CD14-positive monocyte (primary cell): ENCODE measurements around the gene NUDT8. TPM values are rescaled to one million over a fixed set of nuclear protein-coding genes. Genes with fewer than 3 reads are reported as not detected.

ENCODE experiments used
- DNase-seq, 3 donors: peaks; one replicate each; pipeline ENCODE4 v3.0.0-alpha.2; 2011 to 2022
- H2AFZ ChIP-seq: 2 replicates; pipeline ENCODE4 v1.6.0; 2012; ENCODE audit warnings: mild to moderate bottlenecking, low read depth, low read length, inconsistent platforms; ENCODE audit not compliant: insufficient read depth, poor library complexity, severe bottlenecking
- H3K27ac ChIP-seq, 2 donors: 1 replicate in 1 of 2; 2 replicates in 1 of 2; pipeline ENCODE4 v1.5.1; 2012 to 2013; ENCODE audit warnings: low read length in 2 of 2, control low read depth in 1 of 2, inconsistent platforms in 1 of 2, low read depth in 1 of 2, mild to moderate bottlenecking in 1 of 2
- H3K27me3 ChIP-seq, 2 donors: one replicate each; pipeline versions ENCODE4 v1.6.0 to v1.6.1; 2011 to 2013; ENCODE audit warnings: low read length in 2 of 2; ENCODE audit not compliant: control insufficient read depth in 2 of 2, insufficient read depth in 2 of 2
- H3K36me3 ChIP-seq, 2 donors: replicated peaks in 1 of 2; 1 replicate in 1 of 2; 2 replicates in 1 of 2; pipeline versions ENCODE4 v1.5.1 to v1.6.1; 2012 to 2013; ENCODE audit warnings: low read length in 2 of 2, control low read depth in 1 of 2, inconsistent platforms in 1 of 2, mild to moderate bottlenecking in 1 of 2; ENCODE audit not compliant: insufficient read depth in 2 of 2, control insufficient read depth in 1 of 2
- H3K4me1 ChIP-seq, 2 donors: 1 replicate in 1 of 2; 2 replicates in 1 of 2; pipeline versions ENCODE4 v1.5.1 to v1.6.1; 2012 to 2013; ENCODE audit warnings: low read length in 2 of 2, control low read depth in 1 of 2, inconsistent platforms in 1 of 2, mild to moderate bottlenecking in 1 of 2, moderate library complexity in 1 of 2; ENCODE audit not compliant: insufficient read depth in 2 of 2, control insufficient read depth in 1 of 2
- H3K4me2 ChIP-seq: replicated peaks from 2 replicates; pipeline ENCODE3; 2012; ENCODE audit warnings: low read length, moderate library complexity, mild to moderate bottlenecking; ENCODE audit not compliant: poor library complexity, severe bottlenecking; ENCODE audit errors: extremely low read depth
- H3K4me3 ChIP-seq, 3 experiments: fragments of 200-600 bp in 1 of 3; sonication (generic) in 1 of 3; replicated peaks in 1 of 3; 1 replicate in 2 of 3; 2 replicates in 1 of 3; pipeline ENCODE4 v1.5.1; 2011 to 2013; ENCODE audit warnings: low read length in 3 of 3, mild to moderate bottlenecking in 3 of 3, control low read depth in 2 of 3, low read depth in 2 of 3, inconsistent platforms in 1 of 3, moderate library complexity in 1 of 3
- H3K79me2 ChIP-seq: 2 replicates; pipeline ENCODE4 v1.6.0; 2012; ENCODE audit warnings: mild to moderate bottlenecking, control low read depth, inconsistent platforms, low read length, moderate library complexity; ENCODE audit not compliant: insufficient read depth
- H3K9ac ChIP-seq: 2 replicates; pipeline ENCODE4 v1.6.0; 2017; ENCODE audit warnings: low read length, mild to moderate bottlenecking; ENCODE audit not compliant: insufficient read depth, poor library complexity, severe bottlenecking
- H3K9me3 ChIP-seq, 2 donors: replicated peaks in 1 of 2; 1 replicate in 1 of 2; 2 replicates in 1 of 2; pipeline versions ENCODE4 v1.5.1 to v1.6.1; 2012 to 2013; ENCODE audit warnings: low read length in 2 of 2, control low read depth in 1 of 2; ENCODE audit not compliant: control insufficient read depth in 1 of 2, insufficient read depth in 1 of 2
- H4K20me1 ChIP-seq: 2 replicates; pipeline ENCODE4 v1.6.0; 2012; ENCODE audit warnings: mild to moderate bottlenecking, low read length, control low read depth, moderate library complexity; ENCODE audit not compliant: insufficient read depth
- H3K27ac Mint-ChIP-seq, 7 donors: one replicate each; pipeline ENCODE4 v1.8.0; 2020; ENCODE audit warnings: mild to moderate bottlenecking in 7 of 7, mixed read lengths in 7 of 7, moderate library complexity in 6 of 7, inconsistent platforms in 2 of 7
- H3K27me3 Mint-ChIP-seq, 3 donors: one replicate each; pipeline ENCODE4 v1.8.0; 2021 to 2022; ENCODE audit warnings: low read depth in 3 of 3, mild to moderate bottlenecking in 3 of 3, mixed read lengths in 3 of 3, moderate library complexity in 3 of 3, inconsistent platforms in 1 of 3
- H3K36me3 Mint-ChIP-seq, 2 donors: one replicate each; pipeline ENCODE4 v1.8.0; 2020; ENCODE audit warnings: mixed read lengths in 2 of 2, inconsistent platforms in 1 of 2, mild to moderate bottlenecking in 1 of 2
- H3K4me1 Mint-ChIP-seq: one replicate; pipeline ENCODE4 v1.8.0; 2020; ENCODE audit warnings: mild to moderate bottlenecking, mixed read lengths
- H3K4me3 Mint-ChIP-seq, 2 donors: one replicate each; pipeline ENCODE4 v1.8.0; 2020; ENCODE audit warnings: mild to moderate bottlenecking in 2 of 2, mixed read lengths in 2 of 2, moderate library complexity in 1 of 2
- H3K9me3 Mint-ChIP-seq, 7 donors: one replicate each; pipeline ENCODE4 v1.8.0; 2020 to 2022; ENCODE audit warnings: mixed read lengths in 7 of 7, mild to moderate bottlenecking in 6 of 7, moderate library complexity in 6 of 7, inconsistent platforms in 2 of 7
- WGBS: methylation state at CpG from one replicate; pipeline ENCODE4 v1.1.5; 2013; ENCODE audit warnings: missing lambda C conversion rate; ENCODE audit not compliant: insufficient coverage; 5-methylcytosine and 5-hydroxymethylcytosine counted together
- intact Hi-C, 2 donors: fragments of 100-400 bp; cut with micrococcal nuclease; formaldehyde crosslinking; loops; one replicate each; pipeline versions ENCODE4 v1.15.0 to v1.15.1; 2023
- polyA plus RNA-seq, 3 donors: library from polyadenylated mRNA; depleted of rRNA in 1 of 3; unstranded in 2 of 3; stranded (reverse) in 1 of 3; fragments of 300-500 nt in 2 of 3; fragments of >200 nt in 1 of 3; fragmentation: Illumina TruSeq in 2 of 3; gene quantifications; 1 replicate in 2 of 3; 2 replicates in 1 of 3; pipeline ENCODE4 v1.2.3, GENCODE V29; 2012 to 2021
- TF ChIP-seq, protein P1 (sequence below): fragments of 200-600 bp; IDR thresholded peaks from one replicate; pipeline ENCODE4 v1.8.0; 2022; ENCODE audit warnings: antibody characterized with exemption, mild to moderate bottlenecking

Gene NUDT8
- polyA plus RNA-seq, 3 donors: 0.92 to 1.4 (median 1.3) TPM

DNA sequence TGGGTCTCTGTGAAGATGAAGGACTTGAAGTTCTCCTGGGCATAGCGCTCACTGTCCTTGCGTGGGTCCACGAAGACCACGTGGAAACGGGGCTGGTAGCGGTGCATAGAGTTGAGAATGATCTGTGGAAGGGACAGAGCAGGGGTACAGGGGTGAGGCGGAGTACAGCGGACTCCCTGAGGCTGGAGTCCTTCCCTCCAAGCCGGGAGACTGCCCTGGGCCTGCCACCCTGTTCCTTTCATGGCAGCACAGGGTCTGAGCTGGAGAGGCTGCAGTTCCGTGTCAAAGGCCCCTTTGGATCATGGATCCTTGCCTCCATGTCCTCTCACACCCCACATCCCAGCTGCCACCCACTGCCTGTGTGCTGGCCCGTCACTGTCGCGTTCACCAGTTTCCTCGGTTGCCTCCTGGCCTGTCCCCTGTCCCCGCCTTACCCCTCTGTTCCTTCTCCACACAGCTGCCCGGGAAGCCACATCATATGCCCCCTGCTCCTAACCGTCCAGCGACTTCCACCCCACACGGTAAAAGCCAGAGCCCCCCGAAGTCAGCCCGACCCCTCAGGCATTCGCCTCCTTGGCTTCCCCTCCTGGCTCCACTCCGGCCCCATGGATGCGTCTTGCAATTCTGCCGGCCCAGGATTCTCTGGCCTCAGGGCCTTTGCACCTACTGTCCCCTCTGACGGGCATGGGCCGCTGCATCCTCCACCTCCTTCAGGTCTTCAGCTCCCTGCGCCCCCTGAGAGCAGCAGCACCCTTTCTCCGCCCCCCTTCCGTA lies 3.4 kb upstream of the NUDT8 start:
- H3K27ac ChIP-seq: no peak overlapping the region
- intact Hi-C loops: loop anchor here in 1 of 2 donors (5.0 kb wide), 1 partner anchor 174 kb away; no protein-coding TSS in a partner anchor
- H3K27me3 ChIP-seq: no peaks in the 10 kb centered on the region
- Mint-ChIP-seq H3K4me1 (peaks cover 19% of the 10 kb centered on the region), H3K36me3 (no peaks in the 10 kb centered on the region), H3K9me3 (peaks cover 0 to 4% (median 0%) of the 10 kb centered on the region in 7 donors), H3K27ac (no peak overlapping the region), H3K27me3 (peaks cover 0 to 3% (median 1%) of the 10 kb centered on the region in 3 donors), H3K4me3 (peak overlapping the region in 1 of 2 donors; percentile 28)
- DNase-seq: peak in 1 of 3 donors; percentile 3
- no peaks in the 10 kb centered on the region for H4K20me1 ChIP-seq
- no peaks in the 10 kb centered on the region for H3K79me2 ChIP-seq
- H2AFZ ChIP-seq: no peak overlapping the region
- no peaks in the 10 kb centered on the region for H3K9me3 ChIP-seq
- H3K9ac ChIP-seq: no peak overlapping the region
- peaks cover 16 to 31% of the 10 kb centered on the region in 2 donors for H3K4me1 ChIP-seq
- H3K4me2 ChIP-seq: no peak overlapping the region
- H3K36me3 ChIP-seq: no peaks in the 10 kb centered on the region
- TF ChIP-seq, protein P1, sequence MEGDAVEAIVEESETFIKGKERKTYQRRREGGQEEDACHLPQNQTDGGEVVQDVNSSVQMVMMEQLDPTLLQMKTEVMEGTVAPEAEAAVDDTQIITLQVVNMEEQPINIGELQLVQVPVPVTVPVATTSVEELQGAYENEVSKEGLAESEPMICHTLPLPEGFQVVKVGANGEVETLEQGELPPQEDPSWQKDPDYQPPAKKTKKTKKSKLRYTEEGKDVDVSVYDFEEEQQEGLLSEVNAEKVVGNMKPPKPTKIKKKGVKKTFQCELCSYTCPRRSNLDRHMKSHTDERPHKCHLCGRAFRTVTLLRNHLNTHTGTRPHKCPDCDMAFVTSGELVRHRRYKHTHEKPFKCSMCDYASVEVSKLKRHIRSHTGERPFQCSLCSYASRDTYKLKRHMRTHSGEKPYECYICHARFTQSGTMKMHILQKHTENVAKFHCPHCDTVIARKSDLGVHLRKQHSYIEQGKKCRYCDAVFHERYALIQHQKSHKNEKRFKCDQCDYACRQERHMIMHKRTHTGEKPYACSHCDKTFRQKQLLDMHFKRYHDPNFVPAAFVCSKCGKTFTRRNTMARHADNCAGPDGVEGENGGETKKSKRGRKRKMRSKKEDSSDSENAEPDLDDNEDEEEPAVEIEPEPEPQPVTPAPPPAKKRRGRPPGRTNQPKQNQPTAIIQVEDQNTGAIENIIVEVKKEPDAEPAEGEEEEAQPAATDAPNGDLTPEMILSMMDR: no peak
- 87% methylated on average over 29 of the region's 30 CpGs for WGBS
- H3K4me3 ChIP-seq: no peak overlapping the region

DNA sequence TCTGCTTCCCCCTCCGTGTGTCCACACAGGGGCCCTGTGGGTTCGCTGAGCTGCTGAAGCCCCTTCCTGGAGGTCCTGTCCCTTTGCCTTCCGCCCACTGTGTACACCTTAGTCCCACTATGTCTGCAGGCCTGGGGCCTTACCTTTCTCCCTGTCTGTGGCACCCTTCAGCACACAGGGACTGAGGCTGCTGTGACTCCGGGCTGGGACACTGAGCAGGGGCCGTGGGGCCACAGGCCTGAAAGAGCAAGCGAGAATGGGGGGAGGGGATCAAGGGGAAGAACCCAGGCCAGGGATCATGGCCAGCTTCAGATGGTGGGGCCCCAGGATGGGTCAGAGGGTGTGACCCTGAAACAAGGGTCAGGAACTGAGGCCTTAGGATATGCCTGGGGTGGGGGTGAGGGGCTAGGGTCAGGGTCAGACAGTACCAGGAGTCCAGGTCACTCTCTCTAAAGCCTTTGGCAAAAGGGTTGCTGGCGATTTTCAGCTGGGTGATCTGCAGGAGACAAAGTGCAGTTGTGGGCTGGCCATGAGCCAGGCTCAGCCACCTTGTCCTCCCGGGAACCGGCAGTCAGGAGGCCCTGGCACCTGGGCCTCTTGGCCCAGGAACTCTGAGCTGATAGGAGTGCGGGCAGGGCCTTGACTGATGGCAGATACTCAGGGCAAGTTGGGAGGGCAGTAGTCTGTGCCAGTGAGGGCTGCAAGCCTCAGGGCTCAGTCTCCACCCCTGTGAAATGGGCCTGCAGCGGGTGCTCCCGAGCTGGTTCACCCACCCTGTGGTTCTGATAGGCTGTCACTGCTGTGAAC lies 2.6 kb upstream of the NUDT8 start:
- no peaks in the 10 kb centered on the region for H3K79me2 ChIP-seq
- no peaks in the 10 kb centered on the region for H4K20me1 ChIP-seq
- Mint-ChIP-seq H3K36me3 (no peaks in the 10 kb centered on the region), H3K9me3 (peaks cover 0 to 4% (median 0%) of the 10 kb centered on the region in 7 donors), H3K4me1 (peaks cover 18% of the 10 kb centered on the region), H3K27me3 (peaks cover 0 to 3% (median 1%) of the 10 kb centered on the region in 3 donors), H3K4me3 (peak overlapping the region in 1 of 2 donors; percentile 26), H3K27ac (no peak overlapping the region)
- no peak overlapping the region for H3K4me3 ChIP-seq
- no peaks in the 10 kb centered on the region for H3K27me3 ChIP-seq
- no peak for DNase-seq
- intact Hi-C loops: loop anchor here in 1 of 2 donors (5.0 kb wide), 1 partner anchor 175 kb away; no protein-coding TSS in a partner anchor
- no peak overlapping the region for H3K9ac ChIP-seq
- TF ChIP-seq, protein P1: no peak
- 52% methylated on average over 11 of the region's 12 CpGs for WGBS
- H3K27ac ChIP-seq: no peak overlapping the region
- no peak overlapping the region for H2AFZ ChIP-seq
- H3K36me3 ChIP-seq: no peaks in the 10 kb centered on the region
- no peak overlapping the region for H3K4me2 ChIP-seq
- H3K4me1 ChIP-seq: peaks cover 16 to 28% of the 10 kb centered on the region in 2 donors
- H3K9me3 ChIP-seq: no peaks in the 10 kb centered on the region
